GDM1 (cell line): ENCODE data around the gene PPIP5K1.
"Not testable (repeated sequence)": the region's sequence is repeated elsewhere in the genome, so short reads cannot be mapped to it uniquely, and the experiment has no call there.

Experiments
- DNase-seq: peaks from one replicate; lab custom pipeline; 2025; lab: John Stamatoyannopoulos, UW

The PPIP5K1 gene

DNA sequence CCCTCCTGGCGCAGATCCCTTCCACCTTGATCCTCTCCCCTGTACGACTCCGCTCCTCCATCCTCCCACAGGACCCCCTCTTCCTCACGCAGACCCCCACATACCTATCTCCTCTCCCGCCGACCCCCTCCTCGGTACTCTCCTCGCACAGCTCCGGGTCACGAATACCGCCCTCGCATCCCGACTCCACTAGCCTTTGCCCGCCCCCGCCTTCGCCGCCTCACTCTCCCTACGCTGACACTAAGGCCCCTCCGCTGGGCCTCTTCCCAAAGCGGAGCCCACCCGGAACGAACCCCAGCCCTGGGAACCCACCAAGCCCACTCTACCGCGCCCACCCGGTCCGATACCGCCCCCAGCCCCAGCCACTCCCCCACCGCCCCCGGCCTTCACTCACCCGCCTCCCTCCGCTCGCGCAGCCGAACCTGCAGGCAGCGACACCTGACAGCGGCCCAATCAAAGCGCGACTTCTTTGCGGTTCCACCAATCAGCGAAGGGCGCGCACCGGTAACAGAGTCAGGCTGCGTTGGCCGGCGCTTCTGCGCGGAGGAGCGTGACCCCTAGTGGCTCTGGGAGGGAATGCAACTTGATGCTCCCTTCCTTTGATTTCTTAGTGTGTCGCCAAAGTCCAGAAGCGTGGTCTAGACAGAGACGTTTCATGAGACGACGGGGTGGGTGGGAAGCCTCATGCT is at the start of gene PPIP5K1:
Gene PPIP5K1 (minus strand): TSS at position 431 of the 689 bp plus-strand sequence. CDS start 5,704 bp downstream, outside the sequence.
- DNase-seq = not testable (repeated sequence)

DNA sequence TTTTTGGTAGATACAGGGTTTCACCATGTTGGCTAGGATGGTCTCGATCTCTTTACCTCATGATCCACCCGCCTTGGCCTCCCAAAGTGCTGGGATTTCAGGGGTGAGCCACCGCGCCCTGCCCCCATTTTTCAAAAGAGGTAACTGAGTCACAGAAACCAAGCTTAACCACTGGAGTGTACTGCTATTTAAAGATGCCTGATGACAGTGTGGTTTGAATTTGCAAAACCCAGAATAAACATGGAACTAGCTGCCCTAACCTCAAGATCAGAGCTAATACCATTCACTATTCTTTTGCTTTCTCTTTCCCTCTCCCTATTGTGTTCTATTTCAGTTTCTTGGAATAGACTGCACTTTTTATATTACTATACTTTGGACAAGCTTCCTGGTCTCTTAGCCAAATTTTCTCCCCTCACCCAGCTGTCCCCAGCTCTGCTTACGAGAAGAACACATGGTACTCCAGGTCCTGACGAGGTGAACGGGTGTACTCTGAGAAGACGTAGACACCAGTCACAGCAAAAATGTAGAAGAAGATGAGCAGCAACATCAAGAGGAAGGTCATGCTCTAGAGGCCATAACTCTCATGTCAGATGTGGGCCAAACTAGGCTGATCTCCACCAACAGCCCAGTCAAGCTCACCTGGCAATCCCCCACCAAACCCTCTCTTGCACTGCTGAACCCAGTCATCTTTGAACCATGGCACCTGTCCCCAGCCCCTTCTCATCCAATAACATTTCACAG is 48.6 kb upstream of the PPIP5K1 start:
- DNase-seq = not testable (repeated sequence)

DNA sequence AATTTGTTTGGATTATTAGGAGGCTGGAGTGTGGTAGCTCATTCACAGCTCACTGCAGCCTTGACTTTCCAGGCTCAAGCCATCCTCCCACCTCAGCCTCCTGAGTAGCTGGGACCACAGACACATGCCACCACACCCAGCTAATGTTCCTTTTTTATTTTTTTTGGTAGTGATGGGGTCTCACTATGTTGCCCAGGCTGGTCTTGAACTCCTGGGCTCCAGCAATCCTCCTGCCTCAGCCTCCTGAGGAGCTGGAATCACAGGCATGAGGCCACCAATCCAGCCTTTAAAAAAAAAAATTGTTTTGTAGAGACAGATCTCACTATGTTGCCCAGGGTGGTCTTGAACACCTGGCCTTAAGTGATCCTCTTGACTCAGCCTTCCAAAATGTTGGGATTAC is 36.9 kb upstream of the PPIP5K1 start:
- not testable (repeated sequence) for DNase-seq

DNA sequence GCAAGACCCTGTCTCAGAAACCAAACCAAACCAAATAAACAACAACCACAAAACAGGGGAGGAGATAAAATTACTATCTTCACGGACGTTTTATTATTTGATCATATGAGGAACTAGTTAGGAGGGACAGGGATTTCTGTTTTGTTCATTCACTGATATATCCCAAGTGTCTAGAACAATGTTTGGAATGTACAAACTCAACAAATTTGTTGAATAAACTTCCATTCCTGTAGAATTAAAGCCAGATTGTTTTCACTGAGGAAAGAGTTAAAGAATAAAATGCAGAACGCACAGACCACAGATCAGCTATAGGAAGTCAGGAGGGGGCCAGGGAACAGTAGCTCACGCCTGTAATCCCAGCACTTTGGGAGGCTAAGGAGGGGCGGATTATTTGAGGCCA is 35.1 kb upstream of the PPIP5K1 start:
- no peak for DNase-seq

DNA sequence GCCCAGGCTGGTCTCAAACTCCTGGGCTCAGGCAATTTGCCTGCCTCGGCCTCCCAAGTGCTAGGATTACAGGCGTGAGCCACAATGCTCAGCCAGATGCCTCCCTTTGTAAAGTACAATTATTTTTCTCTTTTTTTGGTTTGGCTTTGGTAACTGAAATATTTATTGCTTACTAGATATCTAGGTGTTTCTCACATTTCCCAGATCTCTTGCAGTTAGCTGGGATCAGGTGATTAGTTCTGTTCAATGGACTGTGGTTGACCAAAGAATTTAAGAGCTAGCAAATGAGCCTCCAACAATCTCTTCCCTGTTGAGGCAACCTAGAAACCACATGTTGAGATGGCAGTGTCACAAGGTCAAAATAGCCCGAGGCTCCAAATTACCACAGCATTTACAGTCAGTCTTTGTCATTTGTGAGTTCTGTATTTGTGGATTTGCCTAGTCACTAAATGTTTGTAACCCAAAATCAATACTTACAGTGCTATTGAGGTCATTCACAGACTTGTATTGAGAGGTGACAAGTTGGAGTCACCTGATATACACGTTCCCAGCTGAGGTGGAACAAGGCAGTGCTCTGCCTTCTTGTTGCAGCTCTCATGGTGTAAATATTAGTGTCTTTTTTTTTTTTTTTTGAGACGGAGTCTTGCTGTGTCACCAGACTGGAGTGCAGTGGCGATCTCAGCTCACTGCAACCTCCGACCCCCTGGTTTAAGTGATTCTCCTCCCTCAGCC is 32.2 kb upstream of the PPIP5K1 start:
- not testable (repeated sequence) for DNase-seq

DNA sequence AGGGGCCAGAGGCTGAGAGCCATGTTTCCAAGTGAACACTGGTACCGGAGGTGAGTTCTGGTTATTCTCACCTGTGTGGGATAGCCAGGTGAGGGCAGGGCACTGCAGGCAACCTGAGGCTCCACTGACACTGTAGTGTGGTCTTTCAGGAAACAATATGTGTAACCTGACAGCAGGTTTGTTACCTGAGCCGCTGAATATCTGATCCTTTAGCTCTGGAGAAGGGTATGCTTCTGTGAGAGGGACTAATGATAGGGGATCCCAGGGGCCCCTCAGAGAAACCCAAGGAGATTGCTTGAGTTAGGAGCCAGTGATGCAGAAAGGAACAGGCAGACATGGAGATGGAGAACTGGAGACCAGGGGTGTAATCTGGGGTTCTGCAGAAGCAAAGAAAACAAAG is 28.7 kb upstream of the PPIP5K1 start, which contains the start of gene STRC:
Gene STRC (minus strand): TSS at position 101 of the 400 bp plus-strand sequence. CDS start 78 bp downstream, at position 23.
- DNase-seq = not testable (repeated sequence)

DNA sequence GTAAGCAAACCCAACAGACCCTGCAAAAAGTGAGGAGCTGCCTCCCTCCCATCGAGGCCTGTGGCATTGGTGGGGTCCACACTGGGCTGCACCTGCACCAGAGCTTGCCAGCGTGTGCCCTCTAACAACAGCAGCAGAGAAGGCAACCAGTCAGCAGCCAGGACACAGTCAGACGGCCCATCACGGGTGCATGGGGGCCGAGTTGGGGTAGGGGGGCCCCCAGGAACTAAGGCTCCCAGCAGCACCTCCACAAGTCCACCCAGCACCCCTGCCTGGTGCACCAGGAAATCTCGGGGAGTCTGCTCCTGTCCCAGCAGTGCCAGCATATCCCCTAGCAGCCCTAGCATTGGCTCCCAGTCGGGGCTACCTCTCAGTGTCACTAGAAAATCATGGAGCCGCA is 27.7 kb upstream of the PPIP5K1 start:
- not testable (repeated sequence) for DNase-seq

DNA sequence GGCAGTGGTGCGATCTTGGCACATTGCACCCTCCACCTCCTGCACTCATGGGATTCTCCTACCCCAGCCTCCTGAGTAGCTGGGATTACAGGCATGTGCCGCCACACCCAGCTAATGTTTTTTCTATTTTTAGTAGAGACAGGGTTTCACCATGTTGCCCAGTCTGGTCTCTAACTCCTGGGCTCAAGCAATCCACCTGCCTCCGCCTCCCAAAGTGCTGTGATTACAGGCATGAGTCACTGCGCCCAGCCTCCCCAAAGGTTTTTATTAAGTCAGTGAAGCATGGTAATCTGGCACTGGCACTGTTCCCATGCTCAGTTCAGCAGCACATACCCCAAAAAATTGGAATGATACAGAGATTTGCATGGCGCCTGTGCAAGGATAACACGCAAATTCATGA is 12.2 kb upstream of the PPIP5K1 start:
- DNase-seq = not testable (repeated sequence)

DNA sequence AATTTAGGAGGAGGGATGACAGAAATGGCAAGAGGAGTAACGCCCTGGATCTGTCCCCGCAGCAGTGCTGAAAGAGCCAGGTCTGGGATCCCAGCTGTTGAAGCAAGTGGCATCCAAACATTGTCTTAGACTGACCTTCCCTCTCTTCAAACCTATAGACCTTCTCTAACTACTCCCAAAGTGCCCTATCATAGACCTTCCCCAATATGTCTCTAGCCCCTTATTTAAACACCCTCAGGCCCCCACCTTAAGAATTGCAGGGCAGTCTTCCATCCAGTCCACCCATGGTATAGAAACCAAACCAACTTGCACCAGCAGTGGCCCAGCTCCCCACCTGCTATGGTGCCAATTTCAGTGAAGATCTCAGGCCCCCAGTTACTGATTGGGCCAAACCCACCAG is 10.2 kb upstream of the PPIP5K1 start:
- not testable (repeated sequence) for DNase-seq

DNA sequence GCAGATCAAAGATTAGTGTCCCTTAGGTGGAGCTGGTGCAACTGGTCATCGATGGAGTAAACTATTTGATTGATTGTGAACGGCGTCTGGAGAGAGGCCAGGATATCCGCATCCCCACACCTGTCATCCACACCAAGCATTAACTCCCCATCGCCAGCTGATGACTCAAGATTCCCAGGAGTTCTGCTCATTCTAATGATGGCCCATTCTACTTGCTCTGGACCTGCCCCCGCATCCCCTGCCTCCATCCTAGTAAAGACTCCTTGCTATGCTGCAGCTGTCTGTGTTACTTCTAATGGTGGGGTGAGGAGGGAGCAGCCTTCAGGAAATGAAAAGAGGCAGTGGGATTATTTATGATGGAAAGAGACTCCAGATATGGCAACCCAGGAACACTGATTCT is 9.1 kb upstream of the PPIP5K1 start:
- not testable (repeated sequence) for DNase-seq

DNA sequence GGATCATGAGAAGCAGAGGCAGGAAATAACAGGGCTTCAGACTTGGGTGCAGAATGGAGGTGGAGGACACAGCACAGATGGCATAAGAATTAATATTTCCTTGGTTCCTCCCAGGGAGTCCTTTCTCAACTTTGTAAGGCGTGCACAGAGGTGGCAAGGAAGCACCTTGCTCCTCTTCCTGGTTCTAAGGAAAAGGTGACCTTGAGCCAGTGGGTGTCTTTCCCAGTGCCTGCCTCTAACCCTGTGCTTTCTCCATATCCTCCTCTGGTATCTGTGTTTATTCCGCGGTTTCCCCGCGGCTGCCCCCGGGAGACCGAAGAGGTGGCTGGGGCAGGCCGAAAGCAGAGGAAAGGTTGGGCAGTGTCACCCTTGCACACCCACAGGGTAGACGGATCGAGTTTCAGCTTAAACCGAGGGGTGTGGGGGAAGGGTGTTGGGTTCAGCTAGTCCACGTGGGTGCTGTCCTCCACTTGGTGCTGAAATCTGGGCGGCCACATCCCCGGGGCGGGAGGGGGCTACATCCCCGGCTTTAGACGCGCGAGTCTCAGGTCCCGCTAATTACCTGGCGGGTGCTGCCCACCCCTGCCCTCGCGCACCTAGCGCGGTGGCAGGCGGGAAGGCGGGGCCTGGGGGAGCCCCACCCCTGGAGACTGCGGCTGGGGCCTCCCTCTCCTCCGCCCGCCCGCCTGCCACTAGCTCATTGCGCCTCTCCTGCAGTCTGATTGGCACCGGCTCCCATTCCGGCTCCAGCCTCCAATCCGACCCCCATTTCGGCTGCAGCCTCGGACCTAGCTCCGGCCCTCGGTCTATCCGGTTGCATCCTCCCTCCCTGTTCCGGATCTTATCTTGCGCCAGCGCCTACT is 3.6 kb upstream of the PPIP5K1 start, which contains the start of gene CKMT1B:
Gene CKMT1B (plus strand): TSS at position 700 of the 863 bp plus-strand sequence. CDS start 192 bp downstream, outside the sequence.
- DNase-seq = not testable (repeated sequence)

DNA sequence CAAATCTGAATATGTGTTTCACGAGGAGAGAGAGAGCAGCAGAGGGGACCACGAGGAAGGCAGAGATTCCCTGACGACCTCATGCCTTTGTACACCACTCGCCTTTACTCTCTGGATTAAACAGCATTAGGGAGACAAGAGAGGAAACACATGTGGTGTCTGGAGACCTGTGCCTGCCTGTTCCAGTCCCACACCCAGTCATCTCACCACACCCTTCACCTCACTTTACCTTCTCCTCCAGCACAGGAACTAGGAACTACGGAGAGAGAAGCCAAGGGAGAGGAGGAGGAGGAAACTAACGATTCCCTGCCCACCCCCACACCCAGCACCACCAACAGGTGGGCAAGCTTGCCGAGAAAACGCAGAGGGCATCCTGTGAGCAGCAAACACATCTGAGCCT is 2.8 kb upstream of the PPIP5K1 start:
- DNase-seq = not testable (repeated sequence)

DNA sequence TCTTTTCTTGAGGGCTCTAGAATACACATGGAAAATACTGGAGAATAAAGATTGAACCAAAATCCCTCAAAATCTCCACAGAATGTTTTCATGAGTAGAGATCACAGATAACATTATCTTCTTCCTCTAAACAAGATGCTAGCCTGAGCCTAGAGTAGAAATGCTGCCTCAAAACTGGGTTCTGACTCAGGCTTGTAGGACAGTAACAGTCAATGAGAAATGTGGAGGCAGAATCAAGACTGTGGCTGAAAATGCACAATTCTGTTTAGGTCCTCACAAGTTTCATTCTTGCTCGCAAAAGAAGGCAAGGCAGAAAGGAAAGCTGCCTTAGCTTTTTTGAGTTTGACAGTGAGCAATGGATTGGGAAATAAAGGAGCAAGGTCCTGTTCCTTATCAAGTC is 15.4 kb downstream of the PPIP5K1 start:
- not testable (repeated sequence) for DNase-seq

DNA sequence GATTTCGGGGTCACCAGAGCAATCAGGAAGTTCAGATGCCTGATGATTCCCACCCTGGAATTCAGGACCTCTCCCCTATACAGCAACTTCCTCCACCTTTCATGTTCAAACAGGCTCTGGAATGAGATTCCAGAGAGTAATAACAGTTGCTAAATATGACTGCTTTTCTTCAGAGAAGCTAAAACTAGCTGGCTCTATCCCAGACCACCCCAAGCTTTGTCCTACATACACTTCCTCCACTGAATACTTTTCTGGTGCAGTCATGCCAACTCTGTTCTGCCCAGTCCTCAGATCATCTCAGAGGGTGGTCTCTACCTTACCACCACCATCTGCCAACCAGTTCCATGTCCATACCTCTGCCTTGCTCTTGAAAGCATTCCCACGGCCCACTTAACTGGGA is 23.4 kb downstream of the PPIP5K1 start:
- DNase-seq = not testable (repeated sequence)

DNA sequence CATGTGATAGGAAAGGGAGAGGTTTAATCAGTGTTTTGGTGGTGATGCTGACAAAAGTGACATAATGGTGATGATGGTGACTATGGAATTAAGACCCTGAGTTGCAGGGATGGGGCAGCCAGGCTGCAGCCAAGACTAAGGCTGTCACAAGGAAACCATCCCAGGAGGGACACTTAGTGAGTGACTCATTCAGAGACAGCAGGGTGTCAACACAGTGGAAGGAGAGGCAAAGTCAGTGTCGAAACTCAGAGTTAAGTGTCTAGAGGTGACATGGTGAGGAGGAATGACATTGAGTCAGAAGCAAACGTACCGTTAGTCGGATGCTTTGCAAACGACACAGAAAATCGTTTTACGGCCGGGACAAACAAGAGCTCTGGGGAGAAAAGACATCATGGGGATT is 26.2 kb downstream of the PPIP5K1 start:
- DNase-seq = not testable (repeated sequence)

DNA sequence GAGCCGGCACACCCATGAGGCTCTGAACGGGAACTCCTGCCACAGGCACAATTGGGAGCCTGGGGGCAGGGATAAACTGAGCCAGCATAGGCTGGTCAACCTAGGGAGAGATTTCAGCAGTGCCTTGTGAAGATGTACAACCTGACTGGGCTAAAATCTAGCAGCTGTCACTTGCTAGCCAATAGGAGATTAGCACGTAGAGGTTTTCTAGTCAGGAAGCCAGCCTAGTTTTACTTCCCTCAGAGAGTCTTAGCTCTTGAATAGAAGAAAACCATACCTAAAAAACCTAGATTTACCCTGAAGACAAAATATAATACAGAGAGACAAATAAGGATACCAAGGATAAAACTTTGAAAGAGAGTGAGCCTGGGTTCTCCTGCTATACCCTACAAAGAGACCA is 27.3 kb downstream of the PPIP5K1 start:
- not testable (repeated sequence) for DNase-seq

DNA sequence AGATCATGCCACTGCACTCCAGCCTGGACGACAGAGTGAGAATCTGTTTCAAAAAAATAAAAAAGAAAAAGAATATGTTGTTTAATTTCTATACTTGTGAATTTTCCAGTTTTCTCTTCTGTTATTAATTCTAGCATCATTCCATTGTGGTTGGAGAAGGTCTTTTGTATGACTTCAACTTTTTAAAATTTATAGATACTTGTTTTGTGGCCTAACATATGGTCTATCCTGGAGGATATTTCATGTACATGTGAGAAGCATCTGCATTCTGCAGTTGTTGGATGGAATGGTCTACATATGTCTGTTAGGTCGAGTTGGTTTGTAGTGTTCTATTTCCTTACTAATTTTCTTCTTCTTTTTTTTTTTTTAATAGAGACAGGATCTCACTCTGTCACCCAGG is 37.0 kb downstream of the PPIP5K1 start:
- DNase-seq = no peak

DNA sequence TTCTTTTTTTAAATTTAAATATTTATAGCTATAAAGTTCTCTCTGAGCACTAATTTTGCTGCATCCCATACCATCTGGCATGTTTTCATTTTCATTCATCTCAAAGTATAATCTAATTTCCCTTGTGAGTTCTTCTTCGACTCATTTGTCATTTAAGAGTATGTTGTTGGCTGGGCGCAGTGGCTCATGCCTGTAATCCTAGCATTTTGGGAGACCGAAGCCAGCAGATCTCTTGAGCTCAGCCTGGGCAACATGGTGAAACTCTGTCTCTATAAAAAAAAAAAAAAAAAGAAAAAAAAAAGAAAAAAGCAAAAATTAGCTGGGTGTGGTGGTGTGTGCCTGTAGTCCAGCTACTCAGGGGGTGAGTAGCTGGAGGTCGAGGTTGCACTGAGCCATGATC is 37.8 kb downstream of the PPIP5K1 start:
- no peak for DNase-seq

DNA sequence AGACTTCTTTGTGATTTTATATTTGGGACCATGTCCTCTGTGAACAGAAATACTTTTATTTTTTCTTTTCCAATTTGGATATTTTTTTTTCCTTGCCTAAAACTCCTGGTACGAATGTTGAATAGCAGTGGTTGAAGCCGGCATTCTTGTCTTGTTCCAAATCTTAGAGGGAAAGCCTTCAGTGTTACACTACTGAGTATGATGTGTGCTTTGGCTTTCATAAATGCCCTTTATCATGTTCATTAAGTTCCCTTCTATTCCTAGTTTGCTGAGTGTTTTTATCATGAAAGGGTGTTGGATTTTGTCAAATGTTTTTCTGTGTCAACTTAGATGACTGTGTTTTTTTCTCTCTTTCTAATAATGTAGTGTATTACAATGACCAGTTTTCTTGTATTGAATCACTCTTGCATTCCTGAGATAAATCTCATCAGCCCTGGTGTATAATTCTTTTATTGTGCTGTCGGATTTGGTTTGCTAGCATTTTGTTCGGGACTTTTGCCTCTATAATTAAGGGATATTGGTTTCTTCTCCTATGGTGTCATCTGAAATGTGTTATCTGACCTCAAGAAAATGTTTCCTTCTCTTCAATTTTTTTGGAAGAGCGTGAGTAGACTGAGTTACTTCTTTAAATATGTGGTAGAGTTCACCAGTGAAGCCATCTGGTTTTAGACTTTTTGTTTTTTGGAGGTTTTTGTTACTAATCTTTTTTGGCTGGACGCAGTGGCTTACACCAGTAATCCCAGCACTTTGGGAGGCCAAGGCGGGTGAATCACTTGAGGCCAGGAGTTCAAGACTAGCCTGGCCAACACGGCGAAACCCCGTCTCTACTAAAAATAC is 39.3 kb downstream of the PPIP5K1 start:
- no peak for DNase-seq

DNA sequence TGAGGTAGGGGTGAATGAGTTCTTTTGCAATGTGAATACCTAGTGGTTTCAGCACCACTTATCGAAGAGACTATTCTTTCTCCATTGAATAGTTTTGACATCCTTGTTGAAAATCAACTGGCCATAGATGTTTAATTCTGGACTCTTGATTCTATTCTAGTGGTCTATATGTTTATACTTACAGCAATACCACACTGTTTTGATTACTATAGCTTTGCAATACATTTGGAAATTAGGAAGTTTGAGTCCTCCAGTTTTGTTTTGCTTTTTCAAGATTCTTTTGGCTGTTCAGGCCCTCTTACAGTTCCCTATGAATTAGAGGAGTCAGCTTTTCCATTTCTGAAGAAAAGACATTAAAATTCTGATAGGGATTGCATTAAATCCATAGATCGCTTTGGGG is 42.5 kb downstream of the PPIP5K1 start:
- DNase-seq = no peak

DNA sequence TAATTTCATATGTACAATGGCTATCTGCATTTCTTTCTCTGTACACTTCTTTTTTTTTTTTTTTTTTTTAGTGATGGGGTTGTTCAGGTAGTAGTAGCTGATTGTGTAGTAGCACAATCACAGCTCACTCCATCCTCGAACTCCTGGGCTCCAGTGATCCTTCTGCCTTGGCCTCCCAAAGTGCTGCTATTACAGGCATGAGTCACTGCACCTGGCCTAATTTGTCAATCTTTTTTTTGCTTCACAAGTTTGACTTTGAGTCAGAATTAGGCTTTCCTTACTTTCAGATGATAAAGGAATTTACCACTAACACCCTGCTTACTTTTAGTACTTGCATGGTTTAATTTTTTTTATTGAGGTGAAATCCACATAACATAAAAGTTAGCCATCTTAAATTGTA is 44.6 kb downstream of the PPIP5K1 start:
- DNase-seq = no peak
